K562 (cell line): Measurements from ENCODE around the gene JAKMIP2.

Source experiments
- POLR2A ChIP-seq: fragments of 450-650 bp; conservative IDR thresholded peaks from 2 replicates; pipeline ENCODE4 v1.6.1; 2016
- TAF1 ChIP-seq: IDR thresholded peaks from 2 replicates; pipeline ENCODE4 v1.6.1; 2011; ENCODE audit warnings: mild to moderate bottlenecking, low read length, moderate library complexity; ENCODE audit not compliant: insufficient read depth, control insufficient read depth, severe bottlenecking; ENCODE audit errors: extremely low read depth
- ZNF24 ChIP-seq: fragments of 450-650 bp; IDR thresholded peaks from 2 replicates; pipeline ENCODE4 v1.6.1; 2016
- TF ChIP-seq, protein P1 (sequence below), 2 experiments: fragments of 450-650 bp in 1 of 2; sonication (generic) in 1 of 2; formaldehyde crosslinking in 1 of 2; IDR thresholded peaks in 1 of 2; conservative IDR thresholded peaks in 1 of 2; 2 replicates each; pipeline versions ENCODE4 v1.6.1 to v1.8.1; 2016 to 2023; ENCODE audit warnings: mild to moderate bottlenecking in 2 of 2, moderate library complexity in 2 of 2, inconsistent platforms in 1 of 2, missing genetic modification reagents in 1 of 2
- TF ChIP-seq, protein P2 (sequence below), 2 experiments: fragments of 450-650 bp; IDR thresholded peaks; 2 replicates each; pipeline ENCODE4 v1.6.1; 2016
- TF ChIP-seq, protein P3 (sequence below), 3 experiments: IDR thresholded peaks in 2 of 3; conservative IDR thresholded peaks in 1 of 3; 2 replicates each; pipeline ENCODE4 v1.5.1; 2011 to 2012; ENCODE audit warnings: low read length in 3 of 3, mild to moderate bottlenecking in 3 of 3, control low read depth in 2 of 3, improper control_type of control experiment in 1 of 3, inconsistent platforms in 1 of 3, low read depth in 1 of 3, mixed read lengths in 1 of 3, moderate library complexity in 1 of 3; ENCODE audit not compliant: insufficient read depth in 2 of 3

DNA sequence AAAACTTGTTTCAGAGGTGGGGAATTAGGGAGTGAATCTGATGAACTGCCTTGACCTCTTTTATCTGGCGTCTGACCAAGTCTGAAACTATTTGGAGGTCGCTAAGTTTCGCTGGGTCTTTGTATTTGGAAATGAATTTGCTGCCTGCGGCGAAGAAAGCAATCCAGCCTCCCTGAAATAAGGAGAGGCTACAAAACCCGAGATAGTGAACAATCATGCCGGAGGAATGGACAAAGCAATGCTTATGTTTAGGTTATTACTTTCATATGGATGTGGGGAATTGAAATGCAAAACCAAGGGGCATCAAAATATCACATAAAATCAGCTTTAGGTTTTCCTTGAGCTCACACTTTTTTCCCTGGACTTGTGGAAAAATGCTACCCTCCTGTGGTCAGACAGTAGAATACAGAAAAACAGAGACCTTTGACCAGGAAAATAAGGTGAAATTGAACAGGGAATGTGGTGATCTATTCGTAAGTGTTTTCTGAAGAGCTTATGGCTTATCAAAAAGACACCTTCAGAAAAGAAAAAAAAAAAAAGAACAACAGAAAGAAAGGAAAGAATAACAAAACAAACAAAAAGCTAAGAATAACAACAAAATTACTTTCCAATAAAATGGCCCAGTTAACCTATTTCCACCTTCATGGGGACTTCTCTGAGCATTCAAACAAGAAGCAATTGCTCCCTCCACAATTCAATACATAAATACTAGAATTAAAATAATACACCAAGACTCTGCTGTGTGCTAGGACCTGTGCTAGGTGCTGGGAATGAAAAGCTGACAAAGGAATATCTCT is 204.1 kb downstream of the JAKMIP2 start:
- TF ChIP-seq, protein P1, sequence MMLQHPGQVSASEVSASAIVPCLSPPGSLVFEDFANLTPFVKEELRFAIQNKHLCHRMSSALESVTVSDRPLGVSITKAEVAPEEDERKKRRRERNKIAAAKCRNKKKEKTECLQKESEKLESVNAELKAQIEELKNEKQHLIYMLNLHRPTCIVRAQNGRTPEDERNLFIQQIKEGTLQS (IDR thresholded peaks at IDR 0.05), result no peak
- TF ChIP-seq, protein P1 (CRISPR knock-in tag; conservative IDR thresholded peaks at IDR 0.05), result no peak
- TF ChIP-seq, protein P2, sequence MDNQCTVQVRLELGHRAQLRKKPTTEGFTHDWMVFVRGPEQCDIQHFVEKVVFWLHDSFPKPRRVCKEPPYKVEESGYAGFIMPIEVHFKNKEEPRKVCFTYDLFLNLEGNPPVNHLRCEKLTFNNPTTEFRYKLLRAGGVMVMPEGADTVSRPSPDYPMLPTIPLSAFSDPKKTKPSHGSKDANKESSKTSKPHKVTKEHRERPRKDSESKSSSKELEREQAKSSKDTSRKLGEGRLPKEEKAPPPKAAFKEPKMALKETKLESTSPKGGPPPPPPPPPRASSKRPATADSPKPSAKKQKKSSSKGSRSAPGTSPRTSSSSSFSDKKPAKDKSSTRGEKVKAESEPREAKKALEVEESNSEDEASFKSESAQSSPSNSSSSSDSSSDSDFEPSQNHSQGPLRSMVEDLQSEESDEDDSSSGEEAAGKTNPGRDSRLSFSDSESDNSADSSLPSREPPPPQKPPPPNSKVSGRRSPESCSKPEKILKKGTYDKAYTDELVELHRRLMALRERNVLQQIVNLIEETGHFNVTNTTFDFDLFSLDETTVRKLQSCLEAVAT (IDR thresholded peaks at IDR 0.05), result no peak
- TF ChIP-seq, protein P3, sequence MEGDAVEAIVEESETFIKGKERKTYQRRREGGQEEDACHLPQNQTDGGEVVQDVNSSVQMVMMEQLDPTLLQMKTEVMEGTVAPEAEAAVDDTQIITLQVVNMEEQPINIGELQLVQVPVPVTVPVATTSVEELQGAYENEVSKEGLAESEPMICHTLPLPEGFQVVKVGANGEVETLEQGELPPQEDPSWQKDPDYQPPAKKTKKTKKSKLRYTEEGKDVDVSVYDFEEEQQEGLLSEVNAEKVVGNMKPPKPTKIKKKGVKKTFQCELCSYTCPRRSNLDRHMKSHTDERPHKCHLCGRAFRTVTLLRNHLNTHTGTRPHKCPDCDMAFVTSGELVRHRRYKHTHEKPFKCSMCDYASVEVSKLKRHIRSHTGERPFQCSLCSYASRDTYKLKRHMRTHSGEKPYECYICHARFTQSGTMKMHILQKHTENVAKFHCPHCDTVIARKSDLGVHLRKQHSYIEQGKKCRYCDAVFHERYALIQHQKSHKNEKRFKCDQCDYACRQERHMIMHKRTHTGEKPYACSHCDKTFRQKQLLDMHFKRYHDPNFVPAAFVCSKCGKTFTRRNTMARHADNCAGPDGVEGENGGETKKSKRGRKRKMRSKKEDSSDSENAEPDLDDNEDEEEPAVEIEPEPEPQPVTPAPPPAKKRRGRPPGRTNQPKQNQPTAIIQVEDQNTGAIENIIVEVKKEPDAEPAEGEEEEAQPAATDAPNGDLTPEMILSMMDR (IDR thresholded peaks at IDR 0.05 in 2 of 3, conservative IDR thresholded peaks at IDR 0.05 in 1 of 3; ENCODE audit: insufficient read depth in 2 of 3, low read depth in 1 of 3, low read length in 3 of 3), result peak in 1 of 3 experiments; percentile 36; a peak in 3 of 6 replicates
- TF ChIP-seq ZNF24 (no peak), TAF1 (no peak), POLR2A (no peak)
